Activated CD8-positive, alpha-beta memory T cell treated with anti-CD3 and anti-CD28 coated beads, Interleukin-2, amount 50 U/mL, for 48 hours (primary cell): ENCODE results near the gene WDR7.

Experiments used
- DNase-seq: peaks from one replicate; pipeline ENCODE4 v3.0.0-alpha.2; 2020

The WDR7 gene

DNA sequence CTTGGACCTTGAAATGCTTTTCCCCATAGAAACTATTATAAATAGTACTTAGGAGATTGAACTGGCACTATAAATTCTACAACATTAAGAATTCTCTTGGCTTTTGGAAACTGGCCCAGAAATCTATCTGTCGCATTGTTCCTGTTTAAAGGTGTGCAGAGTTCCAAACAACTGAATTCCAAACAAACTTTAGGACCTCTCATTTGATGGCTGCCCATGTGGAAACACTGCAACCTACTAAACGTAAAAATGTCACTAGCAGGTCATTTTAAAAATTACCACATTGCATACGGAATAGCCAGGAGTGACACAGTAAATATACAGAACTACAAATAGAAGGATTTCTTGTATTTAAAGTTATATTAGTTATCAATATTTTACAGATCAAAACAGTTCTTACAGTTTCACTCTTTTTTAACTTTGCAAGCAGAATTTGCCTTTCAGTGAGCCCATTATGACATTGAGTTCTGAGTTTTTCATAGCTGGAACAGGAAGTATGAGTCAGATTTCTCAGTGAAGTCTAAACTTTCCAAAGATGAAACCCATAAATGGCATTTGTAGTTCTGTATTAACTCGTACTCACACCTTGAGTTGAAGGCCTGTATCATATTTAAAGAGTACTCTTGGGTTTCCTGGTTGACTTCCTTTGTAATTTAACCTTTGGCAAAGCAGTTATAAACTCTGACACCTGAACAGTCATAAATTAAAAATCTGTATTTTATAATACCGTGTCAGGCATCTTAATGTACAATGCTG, 353.4 kb downstream of the WDR7 start:
- no peak for DNase-seq

DNA sequence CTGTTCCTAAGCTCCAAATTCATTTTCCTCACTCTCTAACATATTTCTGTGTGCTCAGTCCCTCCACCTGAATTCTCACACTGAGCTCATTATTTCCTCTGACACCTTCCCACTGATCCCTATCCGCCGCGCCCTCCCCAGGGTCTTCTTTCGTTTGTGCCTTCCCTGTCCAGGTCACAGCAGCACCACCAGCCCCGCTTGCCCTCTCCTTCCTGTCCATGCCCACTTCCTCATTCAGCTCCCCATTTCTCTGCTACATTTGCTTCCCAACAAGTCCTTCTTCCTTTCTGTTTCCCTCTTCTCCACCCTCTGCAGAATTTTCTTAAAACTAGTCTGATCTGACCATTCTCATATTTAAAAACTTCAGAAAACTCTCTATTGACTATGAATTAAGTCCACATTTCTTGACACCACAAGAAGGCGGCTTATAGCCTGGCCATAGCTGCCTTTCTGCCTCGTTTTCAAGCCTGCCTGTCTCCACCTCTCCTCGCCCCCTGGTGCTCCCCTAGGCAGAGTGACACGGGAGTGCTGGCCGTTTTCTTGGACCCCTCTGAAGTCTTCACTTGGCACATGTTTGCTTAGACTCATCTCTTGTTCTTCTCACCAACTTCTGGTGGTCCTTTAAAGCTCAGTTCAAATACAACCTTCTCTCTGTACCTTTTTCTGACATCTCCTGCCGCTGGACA, 357.0 kb downstream of the WDR7 start:
- DNase-seq, result no peak

DNA sequence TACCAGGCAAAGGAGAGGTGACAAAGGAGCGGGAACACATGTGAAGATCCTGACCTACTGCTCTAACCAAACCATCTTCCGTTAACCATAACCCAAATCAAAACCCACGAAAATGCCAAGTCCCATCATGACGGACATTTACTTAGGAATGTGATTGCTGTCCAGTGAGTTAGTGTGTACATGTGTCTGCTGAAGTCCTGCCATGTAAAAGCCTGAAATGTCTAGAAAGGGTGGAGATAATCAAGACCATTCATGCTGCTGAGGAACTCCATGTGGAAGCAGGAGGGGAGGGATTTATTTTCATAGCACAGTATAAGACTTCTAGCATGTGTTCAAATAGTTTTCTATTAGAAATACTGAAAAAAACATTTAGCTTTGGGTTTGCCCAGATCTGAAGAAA, 358.7 kb downstream of the WDR7 start:
- DNase-seq, result no peak

DNA sequence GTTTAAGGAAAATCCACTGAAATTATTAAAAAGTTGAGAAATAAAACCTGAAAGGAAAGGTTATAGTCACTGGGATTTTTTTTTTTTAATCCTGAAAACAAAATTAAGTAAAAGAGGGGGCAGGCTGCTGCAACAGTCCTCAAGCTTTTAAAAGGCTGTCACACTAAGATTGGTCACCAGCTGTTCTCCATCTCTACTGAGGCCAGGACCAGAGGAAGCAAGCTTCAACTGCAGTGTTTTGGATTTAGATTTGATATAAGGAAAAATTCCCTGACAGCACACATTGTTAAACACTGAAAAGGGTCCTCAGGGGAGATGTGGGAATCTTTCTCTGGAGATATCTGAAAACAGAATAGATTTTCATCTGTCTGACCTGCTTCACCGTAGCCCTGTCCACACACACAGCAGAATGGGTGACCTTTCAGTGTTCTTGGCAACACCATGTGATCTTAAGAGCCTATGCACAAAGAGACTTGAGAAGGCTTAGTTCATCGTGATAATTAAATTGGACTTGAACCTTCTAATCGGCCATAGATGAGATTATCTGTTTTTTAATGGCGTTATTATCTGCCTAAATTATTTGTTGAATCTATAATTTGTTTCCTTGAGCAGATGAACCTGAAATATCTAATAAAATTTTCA, 363.7 kb downstream of the WDR7 start:
- DNase-seq, result no peak

DNA sequence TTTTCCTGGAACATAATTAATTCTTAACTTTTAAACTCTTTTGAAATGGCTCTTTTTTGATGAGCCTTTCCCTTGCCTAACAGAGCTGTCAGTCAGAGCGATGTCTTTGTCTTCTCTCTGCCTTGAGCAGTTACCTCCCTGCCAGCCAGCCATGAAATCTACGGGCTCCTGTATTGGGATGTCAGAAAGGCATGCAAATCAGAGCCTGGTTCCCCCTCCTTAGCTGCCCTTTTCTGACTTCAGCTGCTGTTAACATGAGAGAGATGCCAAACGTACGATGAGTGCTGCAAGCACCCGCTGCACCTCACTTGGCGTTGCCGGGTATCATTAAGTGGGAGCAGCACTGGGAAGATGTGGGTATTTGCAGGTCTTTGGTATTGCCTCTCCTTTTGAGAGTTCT, 364.3 kb downstream of the WDR7 start:
- DNase-seq, result no peak

GRCh38 chr18:57018845-57019244, 367.7 kb downstream of the WDR7 start:
- no peak for DNase-seq

GRCh38 chr18:57022716-57023115, 371.6 kb downstream of the WDR7 start:
- DNase-seq, result no peak

DNA sequence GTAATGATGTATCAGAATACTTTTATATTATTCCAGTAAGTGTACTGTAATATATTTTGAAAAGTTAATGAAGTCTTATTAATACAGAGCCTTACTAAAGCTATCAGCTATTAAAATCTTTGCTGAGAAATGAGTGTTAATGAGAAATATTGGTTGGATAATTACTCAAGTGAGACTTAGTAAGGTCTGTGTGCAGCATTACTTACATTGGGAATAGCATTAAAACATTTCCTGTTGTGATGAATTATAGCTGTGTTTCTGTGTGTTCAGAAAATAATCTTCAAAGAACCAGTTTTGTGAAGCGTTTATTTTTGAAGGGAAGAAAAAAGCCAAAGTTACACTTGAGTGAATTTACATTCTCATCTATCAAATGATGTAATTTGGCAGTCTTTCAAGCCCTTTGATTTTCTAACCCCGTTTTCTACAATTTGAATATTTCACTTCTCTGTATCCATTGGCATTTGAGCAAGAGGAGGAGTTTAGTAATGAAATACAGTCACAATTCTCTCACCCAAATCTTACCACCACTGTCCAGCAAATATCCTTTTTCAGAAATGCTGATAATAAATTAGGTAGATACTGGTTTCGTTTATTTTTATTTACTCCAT, 372.2 kb downstream of the WDR7 start:
- no peak for DNase-seq

DNA sequence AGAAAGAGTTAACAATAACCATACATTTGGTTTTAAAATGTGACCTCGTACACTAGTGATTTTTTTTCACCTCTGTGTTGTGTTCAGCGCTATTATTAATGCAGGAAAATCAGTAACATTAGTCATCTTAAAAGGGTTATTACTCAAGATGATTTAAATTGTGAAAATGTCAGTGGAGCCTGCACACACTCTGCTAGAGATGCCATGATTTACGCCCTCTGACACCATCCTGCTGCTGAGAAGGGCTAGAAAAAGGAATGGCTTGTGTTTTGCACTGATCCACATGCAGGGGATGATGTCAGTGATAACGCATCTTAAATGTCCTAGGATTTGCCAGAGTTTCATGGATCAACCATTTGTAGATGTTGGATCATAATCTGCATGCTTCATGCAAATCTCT, 374.4 kb downstream of the WDR7 start:
- no peak for DNase-seq

- no peak for DNase-seq
These were observed 375.2 kb downstream of the WDR7 start for GRCh38 chr18:57026316-57026715.

DNA sequence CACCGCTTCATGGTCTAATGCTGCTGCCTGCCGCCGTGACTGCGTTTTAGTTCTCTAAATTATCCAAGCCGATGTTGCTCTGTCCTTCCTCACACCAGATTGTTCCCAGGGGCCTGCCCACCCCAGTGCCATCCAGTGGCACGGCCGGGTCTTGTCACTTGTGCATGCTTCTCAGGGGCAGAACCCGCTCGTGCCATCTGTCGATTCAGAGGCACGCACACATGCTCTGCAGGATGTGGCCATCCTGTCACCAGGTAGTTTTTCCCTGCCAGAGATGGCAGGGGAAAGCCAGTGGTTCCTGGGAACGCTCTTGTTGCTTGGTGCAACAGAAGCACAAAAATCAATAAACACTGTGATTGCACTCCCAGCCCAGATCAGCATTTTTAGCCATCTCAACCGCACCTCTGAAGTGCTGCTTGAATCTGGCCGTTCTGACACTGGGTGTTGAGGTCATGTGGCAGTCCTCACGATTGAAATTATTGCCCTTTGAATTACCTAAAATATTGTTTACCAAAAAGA, 376.1 kb downstream of the WDR7 start:
- DNase-seq, result no peak

GRCh38 chr18:57029761-57030160, 378.6 kb downstream of the WDR7 start:
- no peak for DNase-seq

DNA sequence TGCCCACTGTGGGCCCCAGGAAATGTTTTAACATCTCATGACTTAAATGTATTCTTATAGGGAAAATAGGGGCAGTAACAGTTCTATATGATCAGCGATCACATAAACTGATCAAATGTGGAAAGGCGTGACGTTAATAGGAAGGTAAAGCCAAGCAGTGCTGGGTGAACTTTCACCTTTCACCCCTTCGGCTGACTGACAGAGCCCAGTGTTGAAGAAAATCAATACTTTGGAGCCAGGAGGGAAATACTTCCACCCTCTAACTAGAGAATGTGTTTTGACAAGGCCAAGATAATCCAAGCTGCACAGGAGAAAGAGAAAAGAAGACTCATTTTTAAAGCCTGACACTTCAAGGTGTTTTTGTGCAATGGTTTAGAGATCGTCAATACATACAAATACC, 379.3 kb downstream of the WDR7 start:
- no peak for DNase-seq

DNA sequence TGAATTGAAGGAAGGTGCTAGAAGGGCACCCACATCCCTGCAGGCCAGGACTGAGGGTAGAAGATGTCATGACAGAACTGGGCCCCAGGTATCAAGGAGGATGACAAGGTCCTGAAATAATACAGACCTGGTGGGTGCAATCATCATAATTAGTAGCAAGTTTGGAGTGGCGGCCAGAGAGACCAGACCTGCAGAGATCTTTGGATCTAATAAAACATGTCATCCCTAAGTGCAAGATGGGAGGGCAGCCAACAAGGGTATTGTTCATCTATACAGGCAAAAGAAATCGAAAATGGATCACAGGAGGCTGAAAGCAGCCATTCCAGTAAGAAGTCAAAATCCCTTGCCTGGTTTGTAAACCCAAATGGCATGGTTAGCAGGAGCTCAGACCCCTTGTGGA, 384.4 kb downstream of the WDR7 start:
- DNase-seq, result no peak

GRCh38 chr18:57038395-57038794, 387.2 kb downstream of the WDR7 start:
- no peak for DNase-seq

DNA sequence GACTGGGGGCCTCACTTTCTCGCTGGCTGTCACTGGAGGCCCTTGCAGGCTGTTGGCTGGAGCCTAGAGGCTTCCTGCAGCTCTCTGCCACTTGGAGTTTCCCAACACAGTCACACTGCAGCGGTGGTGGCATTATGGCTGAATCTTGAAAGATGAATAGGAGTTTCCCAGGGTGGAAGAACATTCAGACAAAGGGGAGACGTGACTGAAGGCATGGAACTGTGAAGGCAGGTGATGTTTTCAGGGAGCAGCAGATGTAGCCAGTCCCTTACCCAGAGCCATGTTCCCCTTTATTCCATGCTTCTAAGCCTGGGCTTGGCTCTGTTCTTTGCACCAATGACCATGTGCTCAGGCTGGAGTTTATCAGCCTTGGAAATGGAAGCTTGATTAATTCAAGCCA, 389.0 kb downstream of the WDR7 start:
- DNase-seq, result no peak

GRCh38 chr18:57043241-57043640, 392.1 kb downstream of the WDR7 start:
- no peak for DNase-seq

GRCh38 chr18:57048351-57048750, 397.2 kb downstream of the WDR7 start:
- no peak for DNase-seq

GRCh38 chr18:57048859-57049258, 397.7 kb downstream of the WDR7 start:
- no peak for DNase-seq

- no peak for DNase-seq
These were observed 399.3 kb downstream of the WDR7 start for GRCh38 chr18:57050310-57050949.

GRCh38 chr18:57051021-57051656, 400.0 kb downstream of the WDR7 start:
- DNase-seq, result no peak

GRCh38 chr18:57051657-57052044, 400.5 kb downstream of the WDR7 start:
- no peak for DNase-seq

GRCh38 chr18:57052173-57052572, 401.0 kb downstream of the WDR7 start:
- no peak for DNase-seq
